Renal cortex interstitium (tissue), 11 donors: ENCODE measurements around the gene UBL4A. TPM values are rescaled to one million over a fixed set of nuclear protein-coding genes. Genes with fewer than 3 reads are reported as not detected.
A peak's percentile ranks its signal among the peaks of the same experiment; 100 is the strongest.
"Not testable (repeated sequence)": the region's sequence is repeated elsewhere in the genome, so short reads cannot be mapped to it uniquely, and the experiment has no call there.

Experiments used
- DNase-seq, 11 donors: peaks; one replicate each; pipeline ENCODE4 v3.0.0-alpha.2; 2013; ENCODE audit warnings: low read depth in 9 of 11, low spot score in 4 of 11; ENCODE audit errors: extremely low read depth in 1 of 11
- polyA plus RNA-seq, 3 donors: library from polyadenylated mRNA; unstranded; fragments of 120-200 nt; gene quantifications; one replicate each; pipeline ENCODE4 v1.2.1, GENCODE V29; 2013; ENCODE audit not compliant: insufficient read length in 3 of 3

UBL4A gene
- polyA plus RNA-seq, 3 donors: 23.9 to 32.2 (median 25.9) TPM

- DNase-seq: no peak
These were observed 28.9 kb upstream of the UBL4A start for GRCh38 chrX:154515090-154515965.

GRCh38 chrX:154513716-154514115 lies 27.3 kb upstream of the UBL4A start:
- no peak for DNase-seq

- no peak for DNase-seq
These were observed 26.6 kb upstream of the UBL4A start for GRCh38 chrX:154512879-154513553.

- no peak for DNase-seq
These were observed 25.3 kb upstream of the UBL4A start for GRCh38 chrX:154511761-154512160.

- DNase-seq: no peak
These were observed 23.0 kb upstream of the UBL4A start for GRCh38 chrX:154509455-154509854.

- no peak for DNase-seq
These were observed 21.9 kb upstream of the UBL4A start for GRCh38 chrX:154508384-154508745.

GRCh38 chrX:154507673-154508383 lies 21.4 kb upstream of the UBL4A start:
- DNase-seq: no peak

GRCh38 chrX:154506483-154507332 lies 20.3 kb upstream of the UBL4A start:
- DNase-seq: no peak

- no peak for DNase-seq
These were observed 19.3 kb upstream of the UBL4A start for GRCh38 chrX:154505734-154506133.

GRCh38 chrX:154502989-154503388 lies 16.6 kb upstream of the UBL4A start:
- no peak for DNase-seq

- DNase-seq: no peak
These were observed 15.7 kb upstream of the UBL4A start for GRCh38 chrX:154502098-154502497.

- DNase-seq: not testable (repeated sequence)
These were observed 15.0 kb upstream of the UBL4A start for GRCh38 chrX:154501423-154501822.

- not testable (repeated sequence) for DNase-seq
These were observed 10.2 kb upstream of the UBL4A start for GRCh38 chrX:154496591-154497137.

GRCh38 chrX:154495472-154495922 lies 9.1 kb upstream of the UBL4A start:
- no peak for DNase-seq

- no peak for DNase-seq
These were observed 8.3 kb upstream of the UBL4A start for GRCh38 chrX:154494715-154495114.

- peak; percentile 64 to 88 (median 84) for DNase-seq
These were observed 4.1 kb upstream of the UBL4A start, which contains the start of gene SLC10A3 for GRCh38 chrX:154490414-154491083. Gene SLC10A3, minus strand, starts transcription at chrX:154490629. Its CDS starts 1,689 bp downstream, at chrX:154488940.

GRCh38 chrX:154490021-154490413 lies 3.6 kb upstream of the UBL4A start:
- DNase-seq: no peak

GRCh38 chrX:154489182-154489581 lies 2.8 kb upstream of the UBL4A start:
- DNase-seq: no peak
